IPS-20b (cell line): ENCODE measurements around the gene COPG1.
A peak's percentile ranks its signal among the peaks of the same experiment; 100 is the strongest.
"Not testable (repeated sequence)": the region's sequence is repeated elsewhere in the genome, so short reads cannot be mapped to it uniquely, and the experiment has no call there.

Experiments
- H3K27ac ChIP-seq: one replicate; pipeline ENCODE4 v1.5.1; 2013; ENCODE audit warnings: low read length
- H3K27me3 ChIP-seq: 2 replicates; pipeline ENCODE4 v1.6.1; 2013; ENCODE audit warnings: mild to moderate bottlenecking, low read length, inconsistent platforms; ENCODE audit not compliant: insufficient read depth
- H3K36me3 ChIP-seq: 2 replicates; pipeline ENCODE4 v1.6.1; 2013; ENCODE audit warnings: low read depth, mild to moderate bottlenecking, inconsistent platforms, low read length, moderate library complexity; ENCODE audit not compliant: insufficient read depth
- H3K4me1 ChIP-seq: 2 replicates; pipeline ENCODE4 v1.6.1; 2013; ENCODE audit warnings: mild to moderate bottlenecking, control low read depth, inconsistent platforms, low read length, moderate library complexity; ENCODE audit not compliant: insufficient read depth
- H3K4me3 ChIP-seq: 2 replicates; pipeline ENCODE4 v1.5.1; 2013; ENCODE audit warnings: mild to moderate bottlenecking, low read length, inconsistent platforms
- H3K9ac ChIP-seq: 2 replicates; pipeline ENCODE4 v1.6.1; 2013; ENCODE audit warnings: low read depth, mild to moderate bottlenecking, inconsistent platforms, low read length, moderate library complexity
- H3K9me3 ChIP-seq: 2 replicates; pipeline ENCODE4 v1.6.1; 2013; ENCODE audit warnings: mild to moderate bottlenecking, low read depth, low read length, inconsistent platforms; ENCODE audit not compliant: insufficient read depth

COPG1 gene, protein sequence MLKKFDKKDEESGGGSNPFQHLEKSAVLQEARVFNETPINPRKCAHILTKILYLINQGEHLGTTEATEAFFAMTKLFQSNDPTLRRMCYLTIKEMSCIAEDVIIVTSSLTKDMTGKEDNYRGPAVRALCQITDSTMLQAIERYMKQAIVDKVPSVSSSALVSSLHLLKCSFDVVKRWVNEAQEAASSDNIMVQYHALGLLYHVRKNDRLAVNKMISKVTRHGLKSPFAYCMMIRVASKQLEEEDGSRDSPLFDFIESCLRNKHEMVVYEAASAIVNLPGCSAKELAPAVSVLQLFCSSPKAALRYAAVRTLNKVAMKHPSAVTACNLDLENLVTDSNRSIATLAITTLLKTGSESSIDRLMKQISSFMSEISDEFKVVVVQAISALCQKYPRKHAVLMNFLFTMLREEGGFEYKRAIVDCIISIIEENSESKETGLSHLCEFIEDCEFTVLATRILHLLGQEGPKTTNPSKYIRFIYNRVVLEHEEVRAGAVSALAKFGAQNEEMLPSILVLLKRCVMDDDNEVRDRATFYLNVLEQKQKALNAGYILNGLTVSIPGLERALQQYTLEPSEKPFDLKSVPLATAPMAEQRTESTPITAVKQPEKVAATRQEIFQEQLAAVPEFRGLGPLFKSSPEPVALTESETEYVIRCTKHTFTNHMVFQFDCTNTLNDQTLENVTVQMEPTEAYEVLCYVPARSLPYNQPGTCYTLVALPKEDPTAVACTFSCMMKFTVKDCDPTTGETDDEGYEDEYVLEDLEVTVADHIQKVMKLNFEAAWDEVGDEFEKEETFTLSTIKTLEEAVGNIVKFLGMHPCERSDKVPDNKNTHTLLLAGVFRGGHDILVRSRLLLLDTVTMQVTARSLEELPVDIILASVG

DNA sequence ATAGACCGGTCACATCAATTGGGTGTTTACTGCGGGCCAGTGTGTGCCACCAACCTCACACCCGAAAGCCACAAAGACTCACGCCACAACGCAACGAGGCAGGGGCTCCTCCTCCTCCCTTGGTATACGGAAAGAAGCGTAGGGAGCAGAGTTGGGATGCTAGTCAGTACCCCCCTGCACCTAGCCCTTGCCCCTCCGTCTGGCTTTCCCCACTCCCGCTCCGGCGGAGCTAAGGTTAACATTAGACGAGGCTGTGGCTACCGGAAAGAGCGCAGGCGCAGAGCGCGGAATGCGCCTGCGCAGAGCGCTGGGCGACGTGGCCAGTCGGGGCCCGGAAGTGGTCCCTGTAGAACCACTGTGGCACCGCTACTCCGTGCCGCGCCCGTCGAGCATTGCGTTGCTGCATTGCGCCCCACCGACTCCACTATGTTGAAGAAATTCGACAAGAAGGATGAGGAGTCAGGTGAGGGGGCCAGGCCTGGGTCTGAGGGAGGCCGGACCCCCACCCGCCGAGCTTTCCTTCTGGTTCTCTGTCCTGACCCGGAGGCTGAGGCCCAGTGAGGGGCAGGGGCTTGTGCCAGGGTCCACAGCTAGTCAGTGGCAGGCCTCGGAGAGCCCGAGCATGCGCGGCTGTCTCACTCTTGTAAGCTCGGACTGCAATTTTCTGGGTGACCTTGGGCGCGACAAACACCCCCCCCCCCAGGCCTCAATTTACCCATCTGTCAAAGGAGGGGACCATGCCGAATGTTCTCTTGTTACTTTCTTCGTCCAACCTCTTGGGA, at the start of gene COPG1:
Gene COPG1 (plus strand): TSS at position 323 of the 782 bp plus-strand sequence. CDS start 104 bp downstream, at position 427.
- Histone ChIP-seq H3K9ac (peak within 1 kb of the TSS; percentile 85), H3K4me1 (peaks cover 4% of the 10 kb centered on the region; the same call in 1 of the 2 replicates), H3K36me3 (peaks cover 24% of the 10 kb centered on the region), H3K27ac (peak within 1 kb of the TSS; percentile 12), H3K27me3 (no peaks in the 10 kb centered on the region), H3K9me3 (no peaks in the 10 kb centered on the region), H3K4me3 (peak within 1 kb of the TSS; percentile 92)

DNA sequence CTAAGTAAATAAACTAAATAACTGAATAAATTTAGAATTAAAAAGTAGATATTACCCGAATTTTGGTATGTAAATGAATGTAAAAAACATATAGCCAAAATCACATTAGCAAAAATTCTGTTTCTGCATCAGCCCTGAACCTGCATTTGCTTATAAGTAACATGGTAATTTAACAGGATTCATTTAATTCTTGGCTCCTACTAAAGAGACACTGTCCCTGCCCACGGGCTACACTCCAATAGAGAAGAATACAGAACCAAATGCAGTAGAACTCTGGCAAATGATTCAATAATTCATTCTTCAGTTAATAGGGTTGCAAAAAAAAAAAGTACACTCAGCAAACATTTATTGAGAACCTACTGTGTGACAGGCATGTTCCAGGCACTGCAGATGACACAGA, 44.9 kb upstream of the COPG1 start:
- Histone ChIP-seq H3K27ac (no peak overlapping the region), H3K9ac (no peak overlapping the region), H3K4me3 (no peak overlapping the region), H3K27me3 (no peaks in the 10 kb centered on the region), H3K9me3 (no peaks in the 10 kb centered on the region), H3K4me1 (no peaks in the 10 kb centered on the region), H3K36me3 (no peaks in the 10 kb centered on the region)

GRCh38 chr3:129205109-129205832, 44.1 kb upstream of the COPG1 start:
- Histone ChIP-seq H3K4me3 (no peak overlapping the region), H3K27ac (no peak overlapping the region), H3K4me1 (no peaks in the 10 kb centered on the region)

DNA sequence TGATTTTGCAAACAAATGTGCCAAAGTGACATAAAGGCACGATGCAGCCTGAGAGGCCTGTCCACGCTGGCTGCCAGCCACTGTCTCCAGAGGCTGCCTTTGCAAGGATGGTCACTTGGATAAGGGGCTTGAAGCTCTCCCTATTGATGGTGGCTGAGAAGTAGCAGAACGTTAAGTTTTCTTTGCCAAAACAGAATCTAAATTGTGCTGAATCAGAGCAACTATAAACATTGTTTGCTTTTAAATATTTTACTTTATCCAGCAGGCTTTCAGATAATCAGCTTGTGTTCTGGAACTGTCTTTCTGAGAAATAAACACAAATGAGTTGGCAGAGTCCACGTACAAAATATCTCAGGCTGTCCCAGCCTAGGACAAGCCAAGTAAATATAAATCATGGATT, 41.9 kb upstream of the COPG1 start:
- no peaks in the 10 kb centered on the region for H3K36me3 ChIP-seq
- H3K9me3 ChIP-seq, result no peaks in the 10 kb centered on the region
- no peaks in the 10 kb centered on the region for H3K27me3 ChIP-seq
- H3K4me3 ChIP-seq, result no peak overlapping the region
- no peaks in the 10 kb centered on the region for H3K4me1 ChIP-seq
- H3K27ac ChIP-seq, result no peak overlapping the region
- H3K9ac ChIP-seq, result no peak overlapping the region

More at GRCh38 chr3:129205109-129205832, 44.1 kb upstream of the COPG1 start:
- no peaks in the 10 kb centered on the region for H3K27me3 ChIP-seq
- H3K9ac ChIP-seq, result no peak overlapping the region
- H3K9me3 ChIP-seq, result no peaks in the 10 kb centered on the region
- no peaks in the 10 kb centered on the region for H3K36me3 ChIP-seq

DNA sequence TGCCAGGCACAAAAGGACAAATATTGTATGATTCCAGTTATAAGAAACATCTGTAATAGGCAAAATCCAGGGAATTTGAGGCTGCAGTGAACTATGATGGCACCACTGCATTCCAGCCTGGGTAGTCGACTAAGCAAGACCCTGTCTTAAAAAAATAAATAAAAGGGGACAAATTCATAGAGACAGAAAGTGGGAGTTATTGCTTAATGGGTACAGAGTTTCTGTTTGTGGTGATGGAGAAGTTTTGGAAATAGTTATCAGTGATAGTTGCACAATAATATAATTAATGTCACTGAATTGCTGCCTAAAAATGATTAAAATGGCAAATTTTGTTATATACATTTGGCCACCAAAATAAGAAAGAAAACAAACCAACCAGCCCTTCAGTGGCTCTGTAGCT, 38.1 kb upstream of the COPG1 start:
- no peaks in the 10 kb centered on the region for H3K27me3 ChIP-seq
- H3K4me1 ChIP-seq, result no peaks in the 10 kb centered on the region
- H3K36me3 ChIP-seq, result no peaks in the 10 kb centered on the region
- no peak overlapping the region for H3K27ac ChIP-seq
- H3K4me3 ChIP-seq, result no peak overlapping the region
- no peak overlapping the region for H3K9ac ChIP-seq
- no peaks in the 10 kb centered on the region for H3K9me3 ChIP-seq

GRCh38 chr3:129211772-129212171, 37.6 kb upstream of the COPG1 start:
- Histone ChIP-seq H3K27ac (no peak overlapping the region), H3K9ac (no peak overlapping the region), H3K27me3 (no peaks in the 10 kb centered on the region), H3K9me3 (no peaks in the 10 kb centered on the region), H3K36me3 (no peaks in the 10 kb centered on the region), H3K4me1 (no peaks in the 10 kb centered on the region), H3K4me3 (no peak overlapping the region)

- H3K27ac ChIP-seq, result no peak overlapping the region
- no peaks in the 10 kb centered on the region for H3K36me3 ChIP-seq
- H3K9me3 ChIP-seq, result no peaks in the 10 kb centered on the region
- no peaks in the 10 kb centered on the region for H3K27me3 ChIP-seq
- H3K9ac ChIP-seq, result no peak overlapping the region
- H3K4me1 ChIP-seq, result no peaks in the 10 kb centered on the region
- no peak overlapping the region for H3K4me3 ChIP-seq
Measured at GRCh38 chr3:129213238-129213637, 36.2 kb upstream of the COPG1 start.

DNA sequence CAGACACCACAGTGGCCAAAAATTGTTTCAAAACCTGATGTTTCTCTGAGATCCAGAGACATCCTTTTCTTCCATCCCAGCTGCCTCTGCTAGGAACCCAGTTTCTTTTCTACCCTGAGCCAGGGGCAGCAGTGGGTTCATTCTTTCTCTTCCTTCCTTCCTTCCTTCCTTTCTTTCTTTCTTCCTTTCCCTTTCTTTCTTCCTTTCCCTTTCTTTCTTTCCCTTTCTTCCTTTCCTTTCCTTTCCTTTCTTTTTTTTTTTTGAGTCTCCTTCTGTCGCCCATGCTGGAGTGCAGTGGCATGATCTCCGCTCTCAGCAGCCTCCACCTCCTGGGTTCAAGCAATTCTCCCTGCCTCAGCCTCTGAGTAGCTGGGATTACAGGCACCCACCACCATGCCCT, 30.7 kb upstream of the COPG1 start:
- Histone ChIP-seq H3K4me3 (no peak overlapping the region), H3K9ac (no peak overlapping the region), H3K36me3 (no peaks in the 10 kb centered on the region), H3K27me3 (no peaks in the 10 kb centered on the region), H3K9me3 (no peaks in the 10 kb centered on the region), H3K27ac (no peak overlapping the region), H3K4me1 (no peaks in the 10 kb centered on the region)

DNA sequence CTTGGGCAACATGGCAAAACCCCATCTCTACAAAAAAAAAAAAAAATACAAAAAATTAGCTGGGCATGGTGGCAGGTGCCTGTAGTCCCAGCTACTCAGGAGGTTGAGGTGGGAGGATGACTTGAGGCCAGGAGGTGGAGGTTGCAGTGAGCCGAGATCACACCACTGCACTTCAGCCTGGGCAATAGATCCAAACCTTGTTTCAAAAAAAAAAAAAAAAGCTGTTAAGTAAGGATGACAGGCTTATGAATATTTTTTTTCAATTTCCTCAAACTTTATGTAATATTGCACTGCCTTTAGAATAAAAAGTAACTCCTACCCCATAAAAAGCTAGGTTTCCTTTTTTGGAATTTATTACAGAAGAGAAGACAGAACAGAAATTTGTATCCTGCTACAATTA, 25.0 kb upstream of the COPG1 start:
- H3K9ac ChIP-seq, H3K9me3 ChIP-seq, H3K4me1 ChIP-seq, H3K4me3 ChIP-seq, H3K27me3 ChIP-seq, H3K36me3 ChIP-seq, H3K27ac ChIP-seq: not testable (repeated sequence)

DNA sequence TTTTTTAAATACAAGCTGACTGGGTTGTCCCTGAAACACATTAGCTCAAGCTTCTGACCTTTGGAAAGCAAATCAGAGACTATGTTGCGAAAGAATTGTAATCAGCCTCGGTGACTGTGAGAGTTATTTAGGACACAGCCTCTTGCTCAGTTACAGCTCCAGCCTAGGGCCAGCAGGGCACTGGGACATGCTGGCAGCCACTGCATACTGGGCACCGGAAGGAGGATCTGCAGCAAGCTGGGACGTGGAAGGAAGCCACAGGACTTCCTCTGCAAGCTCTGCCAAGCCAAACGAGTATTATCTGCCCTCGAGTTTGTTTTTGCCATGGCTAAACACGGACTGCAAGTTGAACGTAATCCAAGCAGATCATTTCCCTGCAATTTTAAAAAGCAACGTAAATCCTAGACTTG, 24.4 kb upstream of the COPG1 start:
- Histone ChIP-seq H3K36me3 (no peaks in the 10 kb centered on the region), H3K4me1 (peaks cover 10% of the 10 kb centered on the region), H3K9me3 (no peaks in the 10 kb centered on the region), H3K27me3 (no peaks in the 10 kb centered on the region), H3K27ac (no peak overlapping the region), H3K4me3 (no peak overlapping the region), H3K9ac (no peak overlapping the region)

DNA sequence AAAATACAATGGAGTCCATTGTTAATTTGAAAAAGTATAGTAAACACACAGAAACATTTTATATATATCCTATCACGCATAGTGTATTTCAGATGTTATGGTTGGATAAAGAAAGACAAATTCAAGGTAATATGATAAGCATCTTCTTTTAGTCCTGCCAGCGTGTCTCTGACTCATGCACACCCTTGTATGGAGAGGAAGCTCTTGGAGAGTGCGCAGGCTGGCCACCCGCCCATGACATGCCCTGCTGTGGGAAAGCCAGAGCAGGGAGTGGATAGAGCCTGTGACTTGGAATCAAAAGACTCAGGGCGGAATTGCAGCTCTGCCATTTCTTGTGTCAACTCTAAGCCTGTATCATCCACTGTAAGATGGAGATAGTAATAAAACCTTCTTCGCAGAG, 23.0 kb upstream of the COPG1 start:
- H3K4me1 ChIP-seq, result peaks cover 10% of the 10 kb centered on the region

More for the DNA sequence above, 23.0 kb upstream of the COPG1 start:
- no peak overlapping the region for H3K27ac ChIP-seq
- H3K9me3 ChIP-seq, result no peaks in the 10 kb centered on the region
- H3K27me3 ChIP-seq, result no peaks in the 10 kb centered on the region
- H3K36me3 ChIP-seq, result no peaks in the 10 kb centered on the region
- no peak overlapping the region for H3K9ac ChIP-seq
- no peak overlapping the region for H3K4me3 ChIP-seq
